LNCaP clone FGC (cell line): Measurements from ENCODE around the gene NDUFA6.
"Not testable (repeated sequence)": the region's sequence is repeated elsewhere in the genome, so short reads cannot be mapped to it uniquely, and the experiment has no call there.

Source experiments
- DNase-seq: peaks from one replicate; pipeline ENCODE4 v3.0.0-alpha.2; 2011; ENCODE audit warnings: low read depth
- H3K4me3 ChIP-seq: 2 replicates; pipeline ENCODE4 v1.5.1; 2011; ENCODE audit warnings: mild to moderate bottlenecking, low read depth, low read length, control low read depth
- CTCF ChIP-seq: IDR thresholded peaks from 2 replicates; pipeline ENCODE4 v1.5.1; 2012; ENCODE audit warnings: mild to moderate bottlenecking; ENCODE audit not compliant: control insufficient read depth, insufficient read depth; ENCODE audit errors: extremely low read depth

NDUFA6 gene

GRCh38 chr22:42131562-42131961 is 41.0 kb upstream of the NDUFA6 start:
- H3K4me3 ChIP-seq = no peak overlapping the region
- no peak for DNase-seq
- no peak for TF ChIP-seq CTCF

- not testable (repeated sequence) for DNase-seq, H3K4me3 ChIP-seq
Measured at GRCh38 chr22:42130639-42131431, 40.3 kb upstream of the NDUFA6 start, which contains the start of gene CYP2D6. CYP2D6 (minus strand) TSS chr22:42130810; CDS start chr22:42130791, 19 bp downstream.

- DNase-seq, H3K4me3 ChIP-seq: not testable (repeated sequence)
Measured at GRCh38 chr22:42130182-42130581, 39.6 kb upstream of the NDUFA6 start.

GRCh38 chr22:42128776-42129694 is 38.5 kb upstream of the NDUFA6 start:
- DNase-seq, H3K4me3 ChIP-seq: not testable (repeated sequence)

- not testable (repeated sequence) for DNase-seq, H3K4me3 ChIP-seq
Measured at GRCh38 chr22:42128007-42128406, 37.4 kb upstream of the NDUFA6 start.

GRCh38 chr22:42127606-42128005 is 37.0 kb upstream of the NDUFA6 start:
- H3K4me3 ChIP-seq = no peak overlapping the region
- no peak for TF ChIP-seq CTCF
- DNase-seq = no peak

- DNase-seq, H3K4me3 ChIP-seq: not testable (repeated sequence)
Measured at GRCh38 chr22:42123529-42123928, 33.0 kb upstream of the NDUFA6 start.

- not testable (repeated sequence) for DNase-seq, H3K4me3 ChIP-seq
Measured at GRCh38 chr22:42120231-42121021, 29.9 kb upstream of the NDUFA6 start.

- no peak overlapping the region for H3K4me3 ChIP-seq
- no peak for TF ChIP-seq CTCF
- DNase-seq = no peak
Measured at GRCh38 chr22:42116848-42117424, 26.4 kb upstream of the NDUFA6 start.

- DNase-seq, H3K4me3 ChIP-seq: not testable (repeated sequence)
Measured at GRCh38 chr22:42115420-42115830, 24.9 kb upstream of the NDUFA6 start.
